ENCODE measurements around the gene SELENOK.
"Not testable (repeated sequence)": the region's sequence is repeated elsewhere in the genome, so short reads cannot be mapped to it uniquely, and the experiment has no call there.

The SELENOK gene

GRCh38 chr3:53891497-53892285 is at the start of gene SELENOK:
SELENOK (minus strand) TSS chr3:53891859.
- TF ChIP-seq GATA1 (IDR thresholded peaks at IDR 0.05; ENCODE audit: low read depth, low read length) (no peak), POLR2A (IDR thresholded peaks at IDR 0.05; ENCODE audit: low read length) (peak; percentile 99)
- DNase-seq: peak; percentile 100

GRCh38 chr3:53941184-53941583 is 49.5 kb upstream of the SELENOK start:
- no peak for DNase-seq
- no peak for TF ChIP-seq POLR2A (IDR thresholded peaks at IDR 0.05; ENCODE audit: low read length)
- no peak for TF ChIP-seq GATA1 (IDR thresholded peaks at IDR 0.05; ENCODE audit: low read depth, low read length)

- no peak for TF ChIP-seq GATA1 (IDR thresholded peaks at IDR 0.05; ENCODE audit: low read depth, low read length)
- TF ChIP-seq POLR2A (IDR thresholded peaks at IDR 0.05; ENCODE audit: low read length): no peak
- DNase-seq: no peak
These were observed 49.0 kb upstream of the SELENOK start for GRCh38 chr3:53940623-53941022.

GRCh38 chr3:53939813-53940212 is 48.2 kb upstream of the SELENOK start:
- DNase-seq: no peak
- no peak for TF ChIP-seq GATA1 (IDR thresholded peaks at IDR 0.05; ENCODE audit: low read depth, low read length)
- no peak for TF ChIP-seq POLR2A (IDR thresholded peaks at IDR 0.05; ENCODE audit: low read length)

GRCh38 chr3:53939086-53939582 is 47.5 kb upstream of the SELENOK start:
- no peak for DNase-seq
- TF ChIP-seq POLR2A (IDR thresholded peaks at IDR 0.05; ENCODE audit: low read length) (no peak), GATA1 (IDR thresholded peaks at IDR 0.05; ENCODE audit: low read depth, low read length) (no peak)

GRCh38 chr3:53938645-53939044 is 47.0 kb upstream of the SELENOK start:
- peak; percentile 23 to 58 for DNase-seq
- TF ChIP-seq POLR2A (IDR thresholded peaks at IDR 0.05; ENCODE audit: low read length) (no peak), GATA1 (IDR thresholded peaks at IDR 0.05; ENCODE audit: low read depth, low read length) (no peak)

- no peak for DNase-seq
- TF ChIP-seq POLR2A (IDR thresholded peaks at IDR 0.05; ENCODE audit: low read length) (no peak), GATA1 (IDR thresholded peaks at IDR 0.05; ENCODE audit: low read depth, low read length) (no peak)
These were observed 44.7 kb upstream of the SELENOK start for GRCh38 chr3:53936347-53936746.

GRCh38 chr3:53935283-53935901 is 43.7 kb upstream of the SELENOK start:
- DNase-seq: no peak
- TF ChIP-seq GATA1 (IDR thresholded peaks at IDR 0.05; ENCODE audit: low read depth, low read length): no peak
- no peak for TF ChIP-seq POLR2A (IDR thresholded peaks at IDR 0.05; ENCODE audit: low read length)

GRCh38 chr3:53927208-53927872 is 35.7 kb upstream of the SELENOK start:
- DNase-seq: not testable (repeated sequence)

- TF ChIP-seq GATA1 (IDR thresholded peaks at IDR 0.05; ENCODE audit: low read depth, low read length): no peak
- no peak for TF ChIP-seq POLR2A (IDR thresholded peaks at IDR 0.05; ENCODE audit: low read length)
- peak; percentile 3 to 32 for DNase-seq
These were observed 29.6 kb upstream of the SELENOK start for GRCh38 chr3:53921296-53921695.

GRCh38 chr3:53919741-53920140 is 28.1 kb upstream of the SELENOK start:
- TF ChIP-seq POLR2A (IDR thresholded peaks at IDR 0.05; ENCODE audit: low read length) (no peak), GATA1 (IDR thresholded peaks at IDR 0.05; ENCODE audit: low read depth, low read length) (no peak)
- no peak for DNase-seq

GRCh38 chr3:53913401-53913800 is 21.7 kb upstream of the SELENOK start:
- TF ChIP-seq POLR2A (IDR thresholded peaks at IDR 0.05; ENCODE audit: low read length) (no peak), GATA1 (IDR thresholded peaks at IDR 0.05; ENCODE audit: low read depth, low read length) (no peak)
- no peak for DNase-seq

- DNase-seq: no peak
- TF ChIP-seq POLR2A (IDR thresholded peaks at IDR 0.05; ENCODE audit: low read length) (no peak), GATA1 (IDR thresholded peaks at IDR 0.05; ENCODE audit: low read depth, low read length) (no peak)
These were observed 11.1 kb upstream of the SELENOK start for GRCh38 chr3:53902711-53903110.

GRCh38 chr3:53902067-53902466 is 10.4 kb upstream of the SELENOK start:
- no peak for DNase-seq
- TF ChIP-seq GATA1 (IDR thresholded peaks at IDR 0.05; ENCODE audit: low read depth, low read length) (no peak), POLR2A (IDR thresholded peaks at IDR 0.05; ENCODE audit: low read length) (no peak)

Data from erythroblast (primary cell).